Activated CD4-positive, alpha-beta T cell treated with anti-CD3 and anti-CD28 coated beads for 48 hours (primary cell): ENCODE measurements around the gene GGTLC1.
"Not testable (repeated sequence)": the region's sequence is repeated elsewhere in the genome, so short reads cannot be mapped to it uniquely, and the experiment has no call there.

Source experiments
- DNase-seq: peaks from one replicate; pipeline ENCODE4 v3.0.0-alpha.2; 2020

Gene GGTLC1

GRCh38 chr20:23994001-23994633 lies 5.5 kb upstream of the GGTLC1 start:
- not testable (repeated sequence) for DNase-seq

DNA sequence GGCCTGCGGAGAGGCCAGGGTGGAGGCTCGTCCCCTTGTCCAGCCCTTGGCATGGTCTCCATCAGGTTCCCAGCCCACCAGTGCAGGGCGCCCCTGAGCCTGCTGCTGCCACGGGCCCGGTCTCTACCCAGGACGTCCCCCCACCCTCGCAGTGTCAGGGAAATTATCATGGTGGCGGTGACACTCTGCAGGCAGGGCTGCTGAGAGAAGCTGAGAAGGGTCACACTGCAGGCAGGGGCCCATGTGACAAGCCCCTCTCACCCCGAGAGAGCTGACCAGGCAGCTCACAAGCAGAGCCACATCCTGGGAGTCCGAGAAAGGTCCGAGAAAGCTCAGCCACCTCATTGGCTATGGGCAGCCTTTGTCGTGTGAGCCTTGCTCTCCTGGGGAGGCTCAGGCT lies 4.9 kb upstream of the GGTLC1 start:
- DNase-seq: not testable (repeated sequence)

- DNase-seq: not testable (repeated sequence)
Observed at GRCh38 chr20:23990296-23990695, 1.7 kb upstream of the GGTLC1 start.

DNA sequence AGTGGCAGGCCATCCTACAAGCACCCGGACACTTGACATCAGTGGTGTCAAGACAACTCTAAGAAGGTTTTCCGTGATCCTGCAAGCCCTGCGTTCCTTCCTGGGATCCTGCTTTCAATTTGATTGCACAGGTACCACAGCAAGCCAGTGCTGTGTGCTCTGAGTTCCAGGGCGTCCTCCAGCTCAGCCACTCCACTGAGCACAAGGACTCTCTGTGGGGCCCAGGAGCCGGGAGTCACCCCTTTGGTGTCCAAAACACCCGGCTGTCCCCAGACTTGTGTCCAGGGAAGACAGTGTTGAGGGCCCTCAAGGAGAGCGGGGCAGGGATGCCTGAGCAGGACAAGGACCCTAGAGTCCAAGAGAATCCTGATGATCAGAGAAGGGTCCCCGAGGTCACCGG lies 387 bp upstream of the GGTLC1 start:
- DNase-seq: not testable (repeated sequence)

GRCh38 chr20:23986716-23987115 lies 1.9 kb downstream of the GGTLC1 start:
- DNase-seq: not testable (repeated sequence)

GRCh38 chr20:23986310-23986709 lies 2.3 kb downstream of the GGTLC1 start:
- DNase-seq: not testable (repeated sequence)

- not testable (repeated sequence) for DNase-seq
Observed at GRCh38 chr20:23985790-23986225, 2.8 kb downstream of the GGTLC1 start.

DNA sequence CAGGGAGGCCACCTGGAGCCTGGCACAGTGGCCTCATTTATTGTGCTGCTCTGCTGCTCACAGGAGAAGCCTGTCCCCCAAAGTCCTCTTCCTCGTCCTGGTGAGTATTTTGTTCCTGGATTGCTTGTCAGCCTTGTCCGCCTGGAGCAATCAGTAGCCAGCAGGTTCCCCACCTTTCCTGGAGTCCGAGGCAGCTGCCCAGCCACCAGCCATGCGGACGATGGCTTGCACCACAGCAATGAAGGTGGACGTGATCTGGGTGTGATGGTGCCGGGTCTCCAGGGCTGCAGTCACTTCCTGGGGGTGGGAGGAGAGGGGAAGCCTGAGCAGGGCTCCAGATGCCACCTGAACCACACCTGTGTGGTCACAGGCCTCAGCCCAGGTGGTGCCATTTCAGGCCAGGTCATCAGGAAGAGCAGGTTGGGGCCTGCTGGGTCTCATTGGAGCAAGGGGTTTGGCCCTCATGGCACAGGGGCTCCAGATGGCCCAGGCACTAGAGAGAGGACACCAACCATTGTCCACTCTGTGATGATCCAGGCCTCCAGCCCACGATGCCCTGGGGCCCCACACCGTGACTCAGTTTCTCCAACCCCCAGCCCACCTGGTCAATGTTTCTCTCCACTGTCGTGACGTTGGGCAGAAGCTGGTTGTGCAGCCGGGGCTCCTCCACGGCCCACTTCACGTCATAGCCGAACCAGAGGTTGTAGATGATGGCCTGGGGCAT lies 3.4 kb downstream of the GGTLC1 start:
- DNase-seq: not testable (repeated sequence)

- DNase-seq: not testable (repeated sequence)
Observed at GRCh38 chr20:23984476-23985023, 4.0 kb downstream of the GGTLC1 start.

DNA sequence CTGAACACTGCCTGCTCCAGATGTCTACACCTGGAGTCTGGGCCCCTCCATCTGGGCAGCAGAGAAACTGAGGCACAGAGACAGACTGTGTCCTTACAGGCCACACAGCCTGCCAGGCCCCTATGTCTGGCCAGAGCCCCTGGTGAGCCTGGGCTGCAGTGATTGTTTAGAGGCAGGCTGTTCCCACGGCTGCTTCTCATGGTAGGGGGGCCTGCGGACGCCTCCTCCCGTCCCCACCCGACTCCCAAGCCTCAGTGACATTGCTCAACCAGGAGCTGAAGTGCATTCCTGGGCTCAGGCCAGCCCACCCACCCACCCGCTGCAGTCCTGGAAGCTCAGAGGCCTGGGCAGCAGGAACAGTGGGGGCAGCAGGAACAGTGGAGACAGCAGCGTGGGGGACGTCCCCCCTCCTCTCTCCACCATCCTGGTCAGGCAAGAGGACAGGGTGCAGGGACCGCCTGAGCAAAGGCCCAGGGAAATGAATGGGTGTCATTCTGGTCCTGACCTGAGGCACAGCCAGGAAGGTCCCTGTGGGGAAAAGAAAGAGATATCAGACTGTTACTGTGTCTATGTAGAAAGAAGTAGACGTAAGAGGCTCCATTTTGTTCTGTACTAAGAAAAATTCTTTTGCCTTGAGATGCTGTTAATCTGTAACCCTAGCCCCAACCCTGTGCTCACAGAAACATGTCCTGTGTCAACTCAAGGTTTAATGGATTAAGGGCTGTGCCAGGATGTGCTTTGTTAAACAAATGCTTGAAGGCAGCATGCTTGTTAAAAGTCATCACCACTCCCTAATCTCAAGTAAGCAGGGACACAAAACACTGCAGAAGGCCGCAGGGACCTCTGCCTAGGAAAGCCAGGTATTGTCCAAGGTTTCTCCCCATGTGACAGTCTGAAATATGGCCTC lies 6.2 kb downstream of the GGTLC1 start:
- not testable (repeated sequence) for DNase-seq

- not testable (repeated sequence) for DNase-seq
Observed at GRCh38 chr20:23981526-23981925, 7.1 kb downstream of the GGTLC1 start.

DNA sequence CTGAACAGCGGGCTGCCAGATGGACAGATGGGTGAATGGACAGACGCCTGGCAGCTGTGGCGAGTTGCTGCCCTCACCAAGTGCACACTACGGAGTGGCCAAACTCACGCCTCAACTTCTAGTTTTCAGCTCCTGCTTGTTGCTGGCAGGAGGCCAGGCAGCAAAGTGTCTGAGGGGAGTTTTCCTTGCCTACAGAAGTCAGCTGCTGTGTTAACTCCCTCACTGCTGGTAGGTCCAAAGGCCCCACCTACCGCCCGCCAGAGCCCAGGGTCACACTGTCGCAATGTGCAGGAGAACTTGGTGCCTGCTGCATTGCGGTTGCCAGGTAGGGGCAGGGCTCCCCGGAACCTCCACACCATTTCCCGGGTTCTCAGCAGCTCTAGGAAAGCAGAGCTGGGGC lies 7.6 kb downstream of the GGTLC1 start:
- not testable (repeated sequence) for DNase-seq

DNA sequence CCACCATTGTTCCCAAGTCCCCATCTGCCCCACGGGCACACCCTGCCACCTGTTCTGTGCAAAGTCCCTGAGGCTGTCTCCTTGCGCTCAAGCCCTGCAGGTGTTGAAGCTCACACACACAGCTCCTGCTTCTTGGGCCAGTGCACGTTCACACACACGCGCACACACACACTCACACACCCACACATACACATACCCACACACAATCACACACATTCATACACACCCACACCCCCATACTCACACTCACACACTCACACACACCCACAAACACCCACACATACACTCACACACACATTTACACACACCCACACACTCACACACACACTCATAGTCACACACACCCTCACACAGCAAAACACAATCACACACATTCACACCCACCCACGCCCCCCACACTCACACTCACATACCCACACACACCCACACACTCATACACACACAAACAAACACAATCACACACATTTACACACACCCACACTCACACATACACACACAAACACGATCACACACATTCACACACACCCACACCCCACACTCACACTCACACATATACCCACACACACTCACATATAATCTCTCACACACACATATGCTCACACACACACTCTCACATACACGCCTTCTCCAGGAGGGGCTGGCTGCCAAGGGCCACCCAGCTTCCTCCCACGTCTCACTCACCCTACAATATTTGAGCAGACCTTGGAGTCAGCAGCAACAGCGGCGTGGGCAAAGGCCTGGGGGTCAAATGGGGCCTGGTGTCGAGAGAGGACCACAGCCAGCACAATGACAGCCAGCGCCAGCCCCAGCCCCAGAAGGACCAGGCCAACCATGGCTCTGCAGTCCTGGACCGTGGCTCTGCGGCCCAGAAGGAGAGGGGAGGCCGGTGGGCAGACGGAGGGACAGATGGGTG lies 8.4 kb downstream of the GGTLC1 start:
- not testable (repeated sequence) for DNase-seq

DNA sequence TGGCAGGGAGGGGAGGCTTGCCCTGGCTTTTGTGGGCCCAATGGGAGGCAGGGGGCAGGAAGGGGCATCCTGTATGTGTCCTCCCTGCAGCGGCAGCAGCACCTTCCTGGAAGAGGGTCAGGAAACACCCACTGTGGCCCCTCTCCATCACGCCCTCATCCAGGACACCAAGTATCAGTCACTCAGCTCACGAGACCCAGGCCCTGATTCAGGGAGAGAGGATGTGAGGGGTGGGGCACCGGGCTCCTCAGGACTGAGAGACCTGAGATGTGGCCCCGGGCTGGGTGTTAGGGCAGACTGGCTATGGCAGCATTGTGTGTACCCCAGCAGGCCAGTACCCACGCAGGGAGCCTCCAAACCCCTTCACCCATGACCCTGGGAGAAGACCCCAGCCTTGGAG lies 9.2 kb downstream of the GGTLC1 start:
- DNase-seq: not testable (repeated sequence)

DNA sequence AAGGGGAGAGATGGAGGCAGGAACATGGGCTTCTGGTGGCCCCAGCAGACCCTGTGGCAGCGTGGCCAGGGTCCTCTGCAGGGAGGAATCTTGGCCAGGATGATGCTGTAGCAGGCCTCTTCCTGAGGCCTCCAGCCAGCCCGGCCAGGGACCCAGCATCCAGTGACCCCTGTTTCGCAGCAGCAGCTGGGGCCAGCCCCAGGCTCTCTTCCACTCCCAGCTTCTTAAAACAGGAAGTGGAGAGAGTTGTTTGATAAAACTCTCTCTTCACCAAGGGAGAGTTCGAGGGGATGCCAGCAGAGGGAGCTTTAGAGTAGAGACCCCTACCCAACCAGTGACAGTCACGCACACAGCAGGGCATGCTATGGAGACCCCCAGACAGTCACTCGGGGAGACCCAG lies 10.1 kb downstream of the GGTLC1 start:
- not testable (repeated sequence) for DNase-seq

DNA sequence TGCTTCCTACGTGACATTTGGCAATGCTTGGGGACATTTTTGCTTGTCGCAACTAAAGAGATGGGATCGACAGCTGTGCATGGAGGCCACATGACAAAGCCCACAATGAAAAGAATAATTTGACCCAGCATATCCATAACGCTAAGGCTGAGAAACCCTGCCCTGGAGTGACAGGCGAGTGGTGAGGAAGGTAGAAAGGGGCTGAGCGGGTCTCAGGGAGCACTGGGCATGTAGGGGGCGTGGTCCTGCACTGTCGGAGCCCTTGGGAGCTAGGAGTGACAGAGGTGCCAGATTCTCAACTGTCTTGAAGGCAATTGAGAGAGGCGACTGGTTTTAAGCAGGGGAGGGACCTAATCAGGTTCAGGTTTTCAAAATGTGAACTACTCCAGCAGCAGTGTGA lies 13.6 kb downstream of the GGTLC1 start:
- no peak for DNase-seq

- DNase-seq: no peak
Observed at GRCh38 chr20:23971310-23971709, 17.3 kb downstream of the GGTLC1 start.

DNA sequence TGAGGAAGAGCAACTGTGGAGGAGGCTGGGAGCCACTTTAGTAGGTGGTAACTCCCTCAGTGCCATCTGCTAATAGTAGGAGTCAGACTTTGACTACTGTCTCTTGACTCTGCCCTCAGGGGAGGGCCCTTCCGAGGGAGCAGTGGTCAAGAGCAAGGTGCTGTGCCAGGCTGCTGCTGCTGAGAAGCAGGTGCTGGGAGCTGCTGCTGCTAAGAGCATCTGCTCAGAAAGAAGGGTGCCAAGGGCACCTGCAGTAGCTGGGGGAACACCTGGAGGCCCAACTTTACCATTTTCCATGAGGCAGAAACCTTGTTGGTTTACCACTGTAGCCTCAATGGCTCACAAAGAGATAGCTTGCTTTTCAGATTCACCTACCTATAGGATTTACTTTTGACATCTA lies 18.5 kb downstream of the GGTLC1 start:
- no peak for DNase-seq

DNA sequence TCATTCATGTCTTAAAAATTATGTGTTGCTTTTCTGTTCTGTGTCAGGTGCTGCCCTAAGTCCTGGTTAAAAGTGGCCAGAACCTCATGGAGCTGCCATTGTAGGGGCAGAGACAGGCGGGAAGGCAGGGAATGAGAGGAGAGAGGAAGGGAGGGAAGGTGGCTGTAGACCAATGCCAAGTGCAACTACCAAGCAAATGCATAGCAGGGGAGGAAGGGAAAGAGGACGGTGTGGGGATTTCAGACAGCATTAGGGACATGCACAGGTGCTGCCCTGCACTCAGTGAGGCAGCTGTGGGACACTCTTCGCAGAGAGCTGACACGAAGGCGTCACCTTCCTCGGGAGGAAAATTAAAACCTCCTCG lies 21.0 kb downstream of the GGTLC1 start:
- no peak for DNase-seq

GRCh38 chr20:23966927-23967615 lies 21.5 kb downstream of the GGTLC1 start:
- no peak for DNase-seq

DNA sequence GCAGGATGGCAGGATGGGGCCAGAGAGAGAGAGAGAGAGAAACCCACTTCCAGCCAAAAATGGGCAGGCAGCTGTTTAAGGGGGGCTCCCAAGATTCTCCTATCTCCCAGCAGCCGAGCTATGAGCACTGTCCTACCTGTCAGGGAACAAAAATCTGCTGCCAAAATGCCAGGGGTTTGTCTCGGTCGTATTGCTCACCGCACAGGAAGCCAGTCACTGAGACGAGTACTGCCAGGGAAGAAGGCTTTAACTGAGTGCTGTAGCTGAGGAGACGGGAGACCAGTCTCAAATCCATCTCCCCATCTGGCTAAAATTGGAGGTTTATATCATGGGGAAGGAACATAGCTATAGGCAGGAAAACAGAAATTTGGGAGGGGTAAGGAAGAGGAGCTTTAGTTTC lies 22.3 kb downstream of the GGTLC1 start:
- no peak for DNase-seq
